Right renal cortex interstitium (tissue), 3 donors: ENCODE measurements around the gene KDM6B. TPM values are rescaled to one million over a fixed set of nuclear protein-coding genes. Genes with fewer than 3 reads are reported as not detected.
A peak's percentile ranks its signal among the peaks of the same experiment; 100 is the strongest.

Experiments used
- DNase-seq, 3 donors: peaks; one replicate each; pipeline ENCODE4 v3.0.0-alpha.2; 2013; ENCODE audit warnings: low read depth in 3 of 3, low spot score in 2 of 3
- polyA plus RNA-seq, 3 donors: library from polyadenylated mRNA; unstranded; fragments of 120-200 nt; gene quantifications; one replicate each; pipeline ENCODE4 v1.2.1, GENCODE V29; 2013; ENCODE audit not compliant: insufficient read length in 3 of 3

KDM6B gene
- polyA plus RNA-seq, 3 donors: 15.3 to 18.3 (median 17.9) TPM

GRCh38 chr17:7818746-7819645, 15.0 kb upstream of the KDM6B start:
- no peak for DNase-seq

GRCh38 chr17:7820231-7820630, 13.8 kb upstream of the KDM6B start:
- DNase-seq: no peak

- no peak for DNase-seq
Measured at GRCh38 chr17:7822126-7822525, 11.9 kb upstream of the KDM6B start.

- DNase-seq: no peak
Measured at GRCh38 chr17:7823581-7824001, 10.4 kb upstream of the KDM6B start.

- DNase-seq: no peak
Measured at GRCh38 chr17:7824021-7824924, 9.7 kb upstream of the KDM6B start.

- DNase-seq: no peak
Measured at GRCh38 chr17:7825206-7825990, 8.6 kb upstream of the KDM6B start.

- no peak for DNase-seq
Measured at GRCh38 chr17:7830616-7831015, 3.4 kb upstream of the KDM6B start.

GRCh38 chr17:7831233-7831632, 2.8 kb upstream of the KDM6B start:
- no peak for DNase-seq

- no peak for DNase-seq
Measured at GRCh38 chr17:7832431-7832830, 1.6 kb upstream of the KDM6B start.

GRCh38 chr17:7833011-7833794, 814 bp upstream of the KDM6B start:
- no peak for DNase-seq

- no peak for DNase-seq
Measured at GRCh38 chr17:7834542-7834956, 532 bp downstream of the KDM6B start.

- peak in 2 of 3 donors; percentile 98 for DNase-seq
Measured at GRCh38 chr17:7834957-7835813, 1.2 kb downstream of the KDM6B start.

GRCh38 chr17:7835814-7836595, 2.0 kb downstream of the KDM6B start:
- peak in 1 of 3 donors; percentile 61 for DNase-seq

GRCh38 chr17:7836596-7837407, 2.8 kb downstream of the KDM6B start:
- DNase-seq: peak in 1 of 3 donors; percentile 92

- no peak for DNase-seq
Measured at GRCh38 chr17:7837408-7838088, 3.5 kb downstream of the KDM6B start.
